UCSD-AML1 (cell line): ENCODE data around the gene HIPK2.

Source experiments
- DNase-seq: peaks from one replicate; lab custom pipeline; 2025; ENCODE audit not compliant: unreplicated experiment; lab: John Stamatoyannopoulos, UW

The HIPK2 gene

DNA sequence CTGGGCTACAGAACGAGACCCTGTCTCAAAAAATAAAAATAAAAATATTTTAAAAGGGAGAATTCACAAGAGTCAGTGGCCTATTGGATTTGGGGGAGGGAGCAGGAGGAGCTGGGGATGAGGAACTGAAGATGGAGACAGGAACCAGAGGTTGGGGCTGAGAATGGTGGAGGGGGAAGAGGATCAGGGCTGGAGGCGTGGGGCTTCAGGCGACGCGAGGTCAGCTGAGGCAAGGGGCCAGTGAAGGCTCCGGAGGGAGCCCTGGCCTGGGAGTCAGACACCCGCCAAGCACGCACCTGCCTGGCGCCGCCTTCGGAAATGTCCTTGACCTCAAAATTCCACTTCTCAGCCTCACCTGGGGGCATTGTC lies 255.0 kb downstream of the HIPK2 start:
- no peak for DNase-seq

DNA sequence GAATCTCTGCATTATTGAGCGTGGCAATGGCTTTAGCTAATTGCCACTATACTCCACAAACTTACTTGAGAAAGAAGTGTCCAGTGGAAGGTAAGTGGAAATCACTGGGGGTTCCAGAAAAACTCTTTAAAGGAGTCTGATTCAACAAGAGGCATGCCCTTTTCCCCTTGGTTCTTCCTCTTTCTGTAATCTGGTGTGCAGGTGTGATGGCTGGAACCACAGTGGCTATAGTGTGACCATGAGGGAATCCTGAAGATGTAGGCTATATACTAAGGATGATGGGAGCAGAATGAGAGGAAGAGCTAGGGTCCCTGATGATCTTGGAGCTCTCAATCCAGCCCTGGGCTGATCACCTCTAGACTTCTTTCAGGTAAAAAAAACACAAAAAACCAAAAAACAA lies 256.4 kb downstream of the HIPK2 start:
- no peak for DNase-seq

DNA sequence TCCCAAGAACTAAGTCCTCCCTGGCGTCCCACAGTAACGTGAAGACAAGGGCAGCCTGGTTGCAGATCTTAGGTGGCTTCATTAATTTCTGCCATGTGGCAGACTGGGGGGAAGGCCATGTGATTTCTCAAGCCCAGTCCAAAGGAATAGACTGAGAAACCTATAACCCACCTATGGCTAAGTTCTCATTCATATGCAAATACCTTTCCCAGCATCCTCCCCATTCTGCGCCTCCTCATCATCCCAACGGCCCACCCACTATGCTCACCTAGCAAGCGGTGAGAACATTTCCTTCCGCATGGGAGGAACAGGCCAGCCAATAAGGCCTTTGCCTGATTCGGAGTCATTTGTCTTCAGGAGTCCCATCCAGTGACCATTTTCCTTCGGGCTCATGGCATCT lies 262.5 kb downstream of the HIPK2 start:
- no peak for DNase-seq
